HepG2 (cell line): ENCODE results near the gene PRKAR2B. TPM values are rescaled to one million over a fixed set of nuclear protein-coding genes. Genes with fewer than 3 reads are reported as not detected.

Experiments used
- ATAC-seq: fragments of 200-7000 bp; cut with Tn5 transposase; 3 replicates; pipeline ENCODE4 v1.9.1; 2020; ENCODE audit warnings: mild to moderate bottlenecking, moderate library complexity
- BruUV-seq: library from RNA; stranded (reverse); fragments of 400-500 nt; replicated peaks from 2 replicates; lab custom pipeline; 2021; lab: Mats Ljungman, UMichigan
- CTCF ChIA-PET: fragments of 300-600 bp; formaldehyde crosslinking; extraction: SDS; loops from one replicate; lab custom pipeline; 2021; ENCODE audit warnings: low total read pairs, inconsistent platforms, low intra/inter-chr PET ratio; lab: Yijun Ruan, JAX
- POLR2A ChIA-PET: fragments of 350-600 bp; sonication (Branson Sonifier 250); formaldehyde crosslinking; loops from one replicate; lab custom pipeline; 2020; ENCODE audit warnings: antibody characterized with exemption, inconsistent platforms; lab: Yijun Ruan, JAX
- DNase-seq: peaks from one replicate; pipeline ENCODE4 v3.0.0-alpha.2; 2015; ENCODE audit warnings: low spot score
- FAIRE-seq: peaks from 3 replicates; lab custom pipeline; 2011; peaks lifted over from hg19 to GRCh38; lab: Jason Lieb, UNC
- H2AFZ ChIP-seq: one replicate; pipeline ENCODE4 v1.6.1; 2011; ENCODE audit warnings: low read length, inconsistent platforms
- H3K27ac ChIP-seq: fragments of 300-600 bp; 3 replicates; pipeline ENCODE4 v1.8.0; 2011; ENCODE audit warnings: mixed run types, mild to moderate bottlenecking, mixed read lengths, low read length, inconsistent platforms; ENCODE audit not compliant: insufficient read depth; ENCODE audit errors: extremely low read length
- H3K27me3 ChIP-seq, 2 experiments: fragments of 200-600 bp in 1 of 2; 2 replicates in 1 of 2; 3 replicates in 1 of 2; pipeline versions ENCODE4 v1.6.0 to v1.8.0; 2011; ENCODE audit warnings: low read length in 2 of 2, mild to moderate bottlenecking in 2 of 2, moderate library complexity in 2 of 2, inconsistent platforms in 1 of 2; ENCODE audit not compliant: insufficient read depth in 2 of 2, control insufficient read depth in 1 of 2
- H3K36me3 ChIP-seq, 2 experiments: fragments of 200-600 bp in 1 of 2; replicated peaks in 1 of 2; 2 replicates in 1 of 2; 3 replicates in 1 of 2; pipeline versions ENCODE4 v1.5.1 to v1.8.0; 2011; ENCODE audit warnings: low read length in 2 of 2, inconsistent platforms in 1 of 2; ENCODE audit not compliant: insufficient read depth in 2 of 2, control insufficient read depth in 1 of 2
- H3K4me1 ChIP-seq: 2 replicates; pipeline ENCODE4 v1.5.1; 2012; ENCODE audit warnings: low read length, inconsistent platforms; ENCODE audit not compliant: insufficient read depth
- H3K4me2 ChIP-seq: 2 replicates; pipeline ENCODE4 v1.6.0; 2011; ENCODE audit warnings: low read depth, low read length, inconsistent platforms
- H3K4me3 ChIP-seq, 3 experiments: fragments of 200-600 bp in 1 of 3; sonication (generic), shearing (Covaris generic) in 1 of 3; replicated peaks in 1 of 3; 2 replicates each; pipeline ENCODE4 v1.5.1; 2011 to 2016; ENCODE audit warnings: low read length in 3 of 3, inconsistent platforms in 2 of 3, low read depth in 2 of 3, mild to moderate bottlenecking in 2 of 3, control low read depth in 1 of 3, mixed read lengths in 1 of 3; ENCODE audit not compliant: insufficient read depth in 1 of 3
- H3K79me2 ChIP-seq: one replicate; pipeline ENCODE4 v1.6.1; 2011; ENCODE audit warnings: low read length, inconsistent platforms; ENCODE audit not compliant: insufficient read depth
- H3K9ac ChIP-seq: 2 replicates; pipeline ENCODE4 v1.6.0; 2011; ENCODE audit warnings: mild to moderate bottlenecking, low read depth, low read length, inconsistent platforms; ENCODE audit not compliant: insufficient read depth
- H3K9me3 ChIP-seq: 2 replicates; pipeline ENCODE4 v1.5.1; 2012; ENCODE audit warnings: mild to moderate bottlenecking, low read length
- H4K20me1 ChIP-seq: 2 replicates; pipeline ENCODE4 v1.6.0; 2011; ENCODE audit warnings: inconsistent platforms, mild to moderate bottlenecking, low read length, moderate library complexity; ENCODE audit not compliant: insufficient read depth
- ARID4A ChIP-seq: sonication (generic); formaldehyde crosslinking; IDR thresholded peaks from 2 replicates; pipeline ENCODE4 v1.5.0; 2020; ENCODE audit warnings: mild to moderate bottlenecking, missing genetic modification reagents, borderline replicate concordance
- ATF6 ChIP-seq: sonication (generic); formaldehyde crosslinking; conservative IDR thresholded peaks from 2 replicates; pipeline ENCODE4 v1.4.0; 2020; ENCODE audit warnings: missing genetic modification reagents
- CBX5 ChIP-seq: sonication (generic); formaldehyde crosslinking; IDR thresholded peaks from 2 replicates; pipeline ENCODE4 v1.4.0; 2020; ENCODE audit warnings: missing genetic modification reagents, borderline replicate concordance
- FLYWCH1 ChIP-seq: sonication (generic); formaldehyde crosslinking; IDR thresholded peaks from 2 replicates; pipeline ENCODE4 v1.8.1; 2023; ENCODE audit warnings: mild to moderate bottlenecking, missing genetic modification reagents
- HMG20B ChIP-seq: conservative IDR thresholded peaks from 2 replicates; pipeline ENCODE4 v1.6.1; 2016; ENCODE audit warnings: missing genetic modification reagents, missing compliant biosample characterization
- HNRNPK ChIP-seq: fragments of 200-400 bp; formaldehyde crosslinking; IDR thresholded peaks from 2 replicates; pipeline ENCODE4 v1.6.1; 2018; ENCODE audit warnings: low read length, low read depth, moderate library complexity, mild to moderate bottlenecking; ENCODE audit not compliant: poor library complexity, severe bottlenecking
- MXD3 ChIP-seq: IDR thresholded peaks from 2 replicates; pipeline ENCODE4 v1.6.1; 2016; ENCODE audit warnings: mild to moderate bottlenecking, missing biosample characterization, missing genetic modification reagents
- POLR2AphosphoS5 ChIP-seq: IDR thresholded peaks from 2 replicates; pipeline ENCODE4 v1.6.1; 2012; ENCODE audit warnings: low read depth, low read length
- SMAD1 ChIP-seq: sonication (generic); formaldehyde crosslinking; IDR thresholded peaks from 2 replicates; pipeline ENCODE4 v1.4.0; 2020; ENCODE audit warnings: missing genetic modification reagents, low read depth, mild to moderate bottlenecking, borderline replicate concordance
- WGBS: methylation state at CpG from one replicate; pipeline ENCODE4 v1.1.6; 2017; ENCODE audit warnings: low lambda C conversion rate; 5-methylcytosine and 5-hydroxymethylcytosine counted together
- in situ Hi-C: cut with HindIII; loops from 2 replicates; pipeline ENCODE4 v1.10.0; 2017; ENCODE audit warnings: low pct_unique_long_range_greater_than_20kb; ENCODE audit not compliant: extremely low pct_ligation_motif_present
- intact Hi-C: fragments of 100-400 bp; cut with micrococcal nuclease; formaldehyde crosslinking; loops from one replicate; pipeline ENCODE4 v1.10.0; 2022; ENCODE audit not compliant: unreplicated experiment
- polyA plus RNA-seq, 8 experiments: library from polyadenylated mRNA; depleted of rRNA in 3 of 8; stranded (reverse) in 7 of 8; unstranded in 1 of 8; fragments of >200 nt; fragmentation: Illumina TruSeq in 4 of 8; extraction: Trizol in 4 of 8; gene quantifications; 2 replicates each; pipeline versions ENCODE4 v1.2.1 to v1.2.3, GENCODE V29; 2011 to 2016; ENCODE audit warnings: low read depth in 4 of 8, missing spikeins in 1 of 8, mixed read lengths in 1 of 8; ENCODE audit not compliant: insufficient read depth in 1 of 8
- total RNA-seq, 5 experiments: library from RNA; depleted of rRNA; stranded (reverse); fragments of >200 nt; fragmentation: Illumina TruSeq; extraction: Trizol; gene quantifications; 2 replicates each; pipeline ENCODE4 v1.2.3, GENCODE V29; 2016; ENCODE audit warnings: low read depth in 1 of 5
- TF ChIP-seq, protein P1 (sequence below): sonication (generic); formaldehyde crosslinking; IDR thresholded peaks from 2 replicates; pipeline ENCODE4 v1.4.0; 2020; ENCODE audit warnings: missing genetic modification reagents, borderline replicate concordance
- TF ChIP-seq, protein P2 (sequence below): sonication (generic); formaldehyde crosslinking; IDR thresholded peaks from 2 replicates; pipeline ENCODE4 v1.4.0; 2020; ENCODE audit warnings: mild to moderate bottlenecking, missing genetic modification reagents
- TF ChIP-seq, protein P3 (sequence below): sonication (generic); formaldehyde crosslinking; IDR thresholded peaks from 2 replicates; pipeline ENCODE4 v1.9.0; 2021; ENCODE audit warnings: missing genetic modification reagents, mild to moderate bottlenecking, borderline replicate concordance

PRKAR2B gene
- total and polyA plus RNA-seq, 2 of the 13 experiments (the other 11 are each of a cell fraction or from before 2014, with no cell fraction given) = not detected

- 3% methylated on average over 8 of the region's 8 CpGs for WGBS
- ATAC-seq = no peak
- CTCF ChIA-PET = no interaction called here
- no peak for TF ChIP-seq MXD3 (CRISPR knock-in tag)
- TF ChIP-seq HNRNPK = no peak
- TF ChIP-seq, protein P1, sequence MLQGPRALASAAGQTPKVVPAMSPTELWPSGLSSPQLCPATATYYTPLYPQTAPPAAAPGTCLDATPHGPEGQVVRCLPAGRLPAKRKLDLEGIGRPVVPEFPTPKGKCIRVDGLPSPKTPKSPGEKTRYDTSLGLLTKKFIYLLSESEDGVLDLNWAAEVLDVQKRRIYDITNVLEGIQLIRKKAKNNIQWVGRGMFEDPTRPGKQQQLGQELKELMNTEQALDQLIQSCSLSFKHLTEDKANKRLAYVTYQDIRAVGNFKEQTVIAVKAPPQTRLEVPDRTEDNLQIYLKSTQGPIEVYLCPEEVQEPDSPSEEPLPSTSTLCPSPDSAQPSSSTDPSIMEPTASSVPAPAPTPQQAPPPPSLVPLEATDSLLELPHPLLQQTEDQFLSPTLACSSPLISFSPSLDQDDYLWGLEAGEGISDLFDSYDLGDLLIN (CRISPR knock-in tag) = no peak
- TF ChIP-seq, protein P2, sequence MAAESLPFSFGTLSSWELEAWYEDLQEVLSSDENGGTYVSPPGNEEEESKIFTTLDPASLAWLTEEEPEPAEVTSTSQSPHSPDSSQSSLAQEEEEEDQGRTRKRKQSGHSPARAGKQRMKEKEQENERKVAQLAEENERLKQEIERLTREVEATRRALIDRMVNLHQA (CRISPR knock-in tag) = no peak
- TF ChIP-seq, protein P3, sequence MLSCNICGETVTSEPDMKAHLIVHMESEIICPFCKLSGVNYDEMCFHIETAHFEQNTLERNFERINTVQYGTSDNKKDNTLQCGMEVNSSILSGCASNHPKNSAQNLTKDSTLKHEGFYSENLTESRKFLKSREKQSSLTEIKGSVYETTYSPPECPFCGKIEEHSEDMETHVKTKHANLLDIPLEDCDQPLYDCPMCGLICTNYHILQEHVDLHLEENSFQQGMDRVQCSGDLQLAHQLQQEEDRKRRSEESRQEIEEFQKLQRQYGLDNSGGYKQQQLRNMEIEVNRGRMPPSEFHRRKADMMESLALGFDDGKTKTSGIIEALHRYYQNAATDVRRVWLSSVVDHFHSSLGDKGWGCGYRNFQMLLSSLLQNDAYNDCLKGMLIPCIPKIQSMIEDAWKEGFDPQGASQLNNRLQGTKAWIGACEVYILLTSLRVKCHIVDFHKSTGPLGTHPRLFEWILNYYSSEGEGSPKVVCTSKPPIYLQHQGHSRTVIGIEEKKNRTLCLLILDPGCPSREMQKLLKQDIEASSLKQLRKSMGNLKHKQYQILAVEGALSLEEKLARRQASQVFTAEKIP (CRISPR knock-in tag) = no peak
- no peak for TF ChIP-seq CBX5 (CRISPR knock-in tag)
- no peak for TF ChIP-seq ATF6
- TF ChIP-seq ARID4A (CRISPR knock-in tag) = no peak
- TF ChIP-seq POLR2AphosphoS5 = no peak
- TF ChIP-seq HMG20B (CRISPR knock-in tag) = no peak
- TF ChIP-seq SMAD1 (CRISPR knock-in tag) = no peak
- no peak for TF ChIP-seq FLYWCH1 (CRISPR knock-in tag)
Observed at GRCh38 chr7:107063245-107064120, 19.0 kb downstream of the PRKAR2B start.

More at GRCh38 chr7:107063245-107064120, 19.0 kb downstream of the PRKAR2B start:
- no peak overlapping the region for H3K27ac ChIP-seq
- BruUV-seq = no TSS peak
- in situ Hi-C loops (no loop called here), intact Hi-C loops (loop anchor here (5.0 kb wide), 1 partner anchor 69 kb away; no protein-coding TSS in a partner anchor)
- POLR2A ChIA-PET = no interaction called here
- H3K79me2 ChIP-seq = no peaks in the 10 kb centered on the region
- no peak overlapping the region for H3K4me2 ChIP-seq
- peaks cover 0 to 18% of the 10 kb centered on the region in 2 experiments; a peak in 2 of 5 replicates for H3K27me3 ChIP-seq
- no peak for DNase-seq
- no peak overlapping the region for H3K4me3 ChIP-seq
- no peak overlapping the region for H3K9ac ChIP-seq
- no peaks in the 10 kb centered on the region for H3K9me3 ChIP-seq
- H2AFZ ChIP-seq = no peak overlapping the region
- H4K20me1 ChIP-seq = no peaks in the 10 kb centered on the region
- FAIRE-seq = no peak
- no peaks in the 10 kb centered on the region for H3K4me1 ChIP-seq
- H3K36me3 ChIP-seq = no peaks in the 10 kb centered on the region
